ENCODE data around the gene PGF. TPM values are rescaled to one million over a fixed set of nuclear protein-coding genes. Genes with fewer than 3 reads are reported as not detected.
A peak's percentile ranks its signal among the peaks of the same experiment; 100 is the strongest.

Gene PGF
- total and polyA plus RNA-seq, 2 of the 13 experiments (the other 11 are each of a cell fraction or from before 2014, with no cell fraction given) = 10.7 to 27.5 TPM

- TF ChIP-seq ZBTB25 (CRISPR knock-in tag; IDR thresholded peaks at IDR 0.05) = no peak
- TF ChIP-seq SRSF1 (optimal IDR thresholded peaks at IDR 0.05; ENCODE audit: low read depth, low read length) = no peak
- no peak for TF ChIP-seq HBP1 (CRISPR knock-in tag; IDR thresholded peaks at IDR 0.05; ENCODE audit: low read depth)
- TF ChIP-seq ZNF879 (CRISPR knock-in tag; IDR thresholded peaks at IDR 0.05) = no peak
- no peak for TF ChIP-seq DNMT3B (CRISPR knock-in tag; conservative IDR thresholded peaks at IDR 0.05)
- TF ChIP-seq THYN1 (CRISPR knock-in tag; IDR thresholded peaks at IDR 0.05; ENCODE audit: borderline replicate concordance, low read depth) = no peak
- peak; percentile 24; the same call in 1 of the 2 replicates for TF ChIP-seq SIX4 (CRISPR knock-in tag; IDR thresholded peaks at IDR 0.05)
- no peak for TF ChIP-seq ZC3H13 (CRISPR knock-in tag; IDR thresholded peaks at IDR 0.05)
- peak; percentile 85 for TF ChIP-seq FOXA1 (IDR thresholded peaks at IDR 0.05)
- TF ChIP-seq FOXA1 (CRISPR knock-in tag; IDR thresholded peaks at IDR 0.05) = peak; percentile 90
- TF ChIP-seq ZNF337 (CRISPR knock-in tag; IDR thresholded peaks at IDR 0.05; ENCODE audit: borderline replicate concordance, low read depth) = no peak
- no peak for TF ChIP-seq CEBPB (IDR thresholded peaks at IDR 0.05; ENCODE audit: borderline replicate concordance, low read depth, low read length)
- TF ChIP-seq ZNF280D (CRISPR knock-in tag; IDR thresholded peaks at IDR 0.05) = no peak
- no peak for TF ChIP-seq ZSCAN25 (CRISPR knock-in tag; IDR thresholded peaks at IDR 0.05)
- no peak for TF ChIP-seq SP1 (IDR thresholded peaks at IDR 0.05)
- TF ChIP-seq SP1 (CRISPR knock-in tag; IDR thresholded peaks at IDR 0.05) = no peak
- no peak for TF ChIP-seq SRY (CRISPR knock-in tag; IDR thresholded peaks at IDR 0.05)
- TF ChIP-seq DPF2 (CRISPR knock-in tag; IDR thresholded peaks at IDR 0.05; ENCODE audit: borderline replicate concordance, low read depth) = no peak; the same call in 1 of the 2 replicates
- TF ChIP-seq FOXP4 (CRISPR knock-in tag; IDR thresholded peaks at IDR 0.05) = peak; percentile 85
- no peak for TF ChIP-seq ZBTB33 (CRISPR knock-in tag; IDR thresholded peaks at IDR 0.05)
- TF ChIP-seq ZNF720 (CRISPR knock-in tag; IDR thresholded peaks at IDR 0.05) = no peak
Measured at GRCh38 chr14:74945852-74946658, 9.3 kb downstream of the PGF start (continued).
